ENCODE measurements around the gene ANK3.

DNA sequence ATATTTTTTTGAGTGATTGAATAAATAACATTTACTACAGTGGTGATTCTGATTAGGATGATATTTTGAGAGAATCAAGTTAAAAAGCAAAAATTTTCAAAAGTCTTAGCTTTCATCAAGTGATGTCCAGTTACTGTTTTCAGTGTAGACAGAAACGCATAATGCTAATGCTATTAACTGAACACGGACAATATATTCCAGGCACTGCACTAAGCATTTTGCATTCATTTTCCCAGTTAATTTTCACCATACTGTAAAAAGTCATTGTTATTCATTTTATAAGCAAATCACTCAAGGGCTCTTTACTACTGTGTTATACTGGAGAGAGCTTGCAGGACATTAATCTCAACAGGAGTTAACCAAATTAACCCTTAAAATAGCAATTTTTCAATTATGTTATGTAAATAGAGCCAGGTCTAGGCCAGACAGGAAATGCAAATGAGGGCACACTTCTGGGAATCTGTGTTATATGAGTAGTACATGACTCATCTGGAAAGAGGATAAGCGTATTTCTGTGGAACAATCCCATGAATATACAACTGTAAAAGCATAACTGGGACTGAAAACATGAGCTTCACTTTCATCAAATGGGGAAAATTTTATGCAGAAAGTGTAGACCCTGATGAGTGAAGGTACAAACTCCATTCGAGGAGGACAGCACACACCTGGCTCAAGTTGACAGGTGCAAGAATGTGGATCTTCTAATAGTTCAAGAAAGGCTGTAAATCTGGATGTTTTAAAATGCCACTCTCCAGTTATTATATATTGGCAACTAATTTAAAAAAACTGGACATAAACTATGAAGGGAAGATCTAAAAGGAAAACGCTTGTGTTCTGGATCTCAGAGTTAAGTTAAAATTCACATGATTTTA is 75.4 kb downstream of the ANK3 start:
- TF ChIP-seq EZH2 (IDR thresholded peaks at IDR 0.05; ENCODE audit: borderline replicate concordance) (no peak), EZH2phosphoT487 (IDR thresholded peaks at IDR 0.05; ENCODE audit: low read depth, severe bottlenecking, unreplicated experiment) (no peak)
- TF ChIP-seq, protein P1, sequence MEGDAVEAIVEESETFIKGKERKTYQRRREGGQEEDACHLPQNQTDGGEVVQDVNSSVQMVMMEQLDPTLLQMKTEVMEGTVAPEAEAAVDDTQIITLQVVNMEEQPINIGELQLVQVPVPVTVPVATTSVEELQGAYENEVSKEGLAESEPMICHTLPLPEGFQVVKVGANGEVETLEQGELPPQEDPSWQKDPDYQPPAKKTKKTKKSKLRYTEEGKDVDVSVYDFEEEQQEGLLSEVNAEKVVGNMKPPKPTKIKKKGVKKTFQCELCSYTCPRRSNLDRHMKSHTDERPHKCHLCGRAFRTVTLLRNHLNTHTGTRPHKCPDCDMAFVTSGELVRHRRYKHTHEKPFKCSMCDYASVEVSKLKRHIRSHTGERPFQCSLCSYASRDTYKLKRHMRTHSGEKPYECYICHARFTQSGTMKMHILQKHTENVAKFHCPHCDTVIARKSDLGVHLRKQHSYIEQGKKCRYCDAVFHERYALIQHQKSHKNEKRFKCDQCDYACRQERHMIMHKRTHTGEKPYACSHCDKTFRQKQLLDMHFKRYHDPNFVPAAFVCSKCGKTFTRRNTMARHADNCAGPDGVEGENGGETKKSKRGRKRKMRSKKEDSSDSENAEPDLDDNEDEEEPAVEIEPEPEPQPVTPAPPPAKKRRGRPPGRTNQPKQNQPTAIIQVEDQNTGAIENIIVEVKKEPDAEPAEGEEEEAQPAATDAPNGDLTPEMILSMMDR (IDR thresholded peaks at IDR 0.05; ENCODE audit: poor library complexity): no peak
